HG03342 (cell line): Measurements from ENCODE around the gene PIM2.
"Not testable (repeated sequence)": the region's sequence is repeated elsewhere in the genome, so short reads cannot be mapped to it uniquely, and the experiment has no call there.

Experiments used
- ATAC-seq: cut with Tn5 transposase; IDR thresholded peaks from one replicate; pipeline ENCODE4 v1.9.1; 2021; ENCODE audit warnings: mild to moderate bottlenecking, moderate library complexity; ENCODE audit not compliant: unreplicated experiment

Gene PIM2

GRCh38 chrX:48908600-48908999, 10.2 kb downstream of the PIM2 start:
- ATAC-seq, result no peak

- ATAC-seq, result no peak
Measured at GRCh38 chrX:48905090-48905790, 13.6 kb downstream of the PIM2 start.

GRCh38 chrX:48904626-48905025, 14.2 kb downstream of the PIM2 start:
- ATAC-seq, result no peak

GRCh38 chrX:48904180-48904579, 14.6 kb downstream of the PIM2 start:
- ATAC-seq, result no peak

GRCh38 chrX:48903290-48903689, 15.5 kb downstream of the PIM2 start:
- no peak for ATAC-seq

GRCh38 chrX:48902776-48903175, 16.0 kb downstream of the PIM2 start:
- ATAC-seq, result no peak

DNA sequence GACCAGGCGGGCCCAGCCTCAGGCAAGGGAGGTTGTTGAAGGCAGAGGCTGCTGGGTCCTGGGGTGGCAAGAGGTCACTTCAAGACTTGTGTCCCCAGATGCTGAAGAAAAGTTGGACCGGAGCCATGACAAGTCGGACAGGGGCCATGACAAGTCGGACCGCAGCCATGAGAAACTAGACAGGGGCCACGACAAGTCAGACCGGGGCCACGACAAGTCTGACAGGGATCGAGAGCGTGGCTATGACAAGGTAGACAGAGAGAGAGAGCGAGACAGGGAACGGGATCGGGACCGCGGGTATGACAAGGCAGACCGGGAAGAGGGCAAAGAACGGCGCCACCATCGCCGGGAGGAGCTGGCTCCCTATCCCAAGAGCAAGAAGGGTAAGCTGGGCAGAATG, 16.7 kb downstream of the PIM2 start:
- no peak for ATAC-seq

DNA sequence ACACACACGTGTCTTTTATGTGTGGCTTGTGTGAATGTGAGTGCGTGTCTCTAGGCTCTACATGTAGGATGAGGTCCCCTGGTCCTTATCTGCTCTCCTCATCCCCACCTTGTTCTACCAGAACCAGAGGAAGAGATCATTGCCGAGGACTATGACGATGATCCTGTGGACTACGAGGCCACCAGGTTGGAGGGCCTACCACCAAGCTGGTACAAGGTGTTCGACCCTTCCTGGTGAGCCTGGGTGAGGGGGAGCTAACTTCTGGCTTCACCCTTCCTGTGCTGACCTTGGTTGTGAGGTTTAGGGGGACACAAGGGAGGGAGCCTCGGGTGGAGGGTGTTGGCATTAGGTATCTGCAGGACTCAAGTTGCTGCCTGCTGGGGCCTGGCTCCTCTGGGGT, 17.8 kb downstream of the PIM2 start:
- ATAC-seq, result no peak

DNA sequence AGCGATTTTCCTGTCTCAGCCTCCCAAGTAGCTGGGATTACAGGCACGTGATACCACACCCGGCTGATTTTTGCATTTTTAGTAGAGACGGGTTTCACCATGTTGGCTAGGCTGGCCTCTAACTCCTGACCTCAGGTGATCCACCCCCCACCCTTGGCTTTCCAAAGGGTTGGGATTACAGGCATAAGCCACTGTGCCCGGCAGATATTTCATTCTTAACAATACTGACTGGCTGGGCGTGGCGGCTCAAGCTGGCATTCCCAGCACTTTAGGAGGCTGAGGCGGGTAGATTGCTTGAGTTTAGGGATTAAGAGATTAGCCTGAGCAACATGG, 19.8 kb downstream of the PIM2 start:
- ATAC-seq, result no peak

GRCh38 chrX:48897625-48898306, 21.1 kb downstream of the PIM2 start, which contains the start of the genes PQBP1 and TIMM17B:
TSS of gene PQBP1 (plus strand) at chrX:48897930. CDS start at chrX:48898510, 580 bp downstream.
TSS of gene TIMM17B (minus strand) at chrX:48897768. CDS start at chrX:48897749, 19 bp downstream.
- peak; percentile 83 for ATAC-seq

GRCh38 chrX:48897157-48897624, 21.6 kb downstream of the PIM2 start:
- ATAC-seq, result peak; percentile 5

DNA sequence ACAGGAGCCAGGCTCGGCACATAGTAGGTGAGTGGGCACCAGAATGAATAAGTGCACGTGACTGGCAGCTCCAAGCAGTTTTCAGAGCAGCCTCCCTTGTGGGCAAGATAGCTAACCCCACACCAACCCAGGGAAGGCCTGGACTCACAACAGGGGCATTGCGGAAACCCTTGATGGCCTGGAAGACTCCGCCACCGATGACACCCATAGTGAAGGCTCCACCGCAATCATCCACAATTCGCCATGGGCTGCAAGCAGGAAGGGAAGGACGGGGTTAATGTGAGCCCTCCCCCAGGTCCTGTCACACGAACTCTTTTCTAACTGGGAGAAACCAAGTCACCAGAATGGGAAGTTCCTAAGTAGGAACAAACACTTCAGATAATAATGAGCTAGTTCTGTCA, 22.2 kb downstream of the PIM2 start:
- no peak for ATAC-seq

DNA sequence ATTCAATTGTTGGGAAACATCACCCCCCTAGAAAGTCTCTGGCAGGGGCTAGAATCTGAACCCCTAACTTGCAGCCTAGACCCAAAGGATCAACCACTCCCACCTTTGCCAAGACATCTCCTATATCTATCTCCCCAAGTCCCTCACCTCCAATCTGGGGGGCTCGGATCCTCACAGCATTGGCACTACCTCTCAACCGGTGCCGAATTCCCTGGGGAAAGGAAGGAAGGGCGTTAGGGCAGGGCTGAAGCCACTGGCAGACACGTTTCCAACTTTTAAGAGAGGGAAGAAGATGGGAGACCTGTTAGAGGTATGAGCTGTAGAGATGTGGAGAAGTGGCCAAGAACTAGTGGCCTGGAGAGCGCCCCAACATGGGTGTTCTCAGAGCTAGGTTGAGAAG, 23.9 kb downstream of the PIM2 start:
- no peak for ATAC-seq

DNA sequence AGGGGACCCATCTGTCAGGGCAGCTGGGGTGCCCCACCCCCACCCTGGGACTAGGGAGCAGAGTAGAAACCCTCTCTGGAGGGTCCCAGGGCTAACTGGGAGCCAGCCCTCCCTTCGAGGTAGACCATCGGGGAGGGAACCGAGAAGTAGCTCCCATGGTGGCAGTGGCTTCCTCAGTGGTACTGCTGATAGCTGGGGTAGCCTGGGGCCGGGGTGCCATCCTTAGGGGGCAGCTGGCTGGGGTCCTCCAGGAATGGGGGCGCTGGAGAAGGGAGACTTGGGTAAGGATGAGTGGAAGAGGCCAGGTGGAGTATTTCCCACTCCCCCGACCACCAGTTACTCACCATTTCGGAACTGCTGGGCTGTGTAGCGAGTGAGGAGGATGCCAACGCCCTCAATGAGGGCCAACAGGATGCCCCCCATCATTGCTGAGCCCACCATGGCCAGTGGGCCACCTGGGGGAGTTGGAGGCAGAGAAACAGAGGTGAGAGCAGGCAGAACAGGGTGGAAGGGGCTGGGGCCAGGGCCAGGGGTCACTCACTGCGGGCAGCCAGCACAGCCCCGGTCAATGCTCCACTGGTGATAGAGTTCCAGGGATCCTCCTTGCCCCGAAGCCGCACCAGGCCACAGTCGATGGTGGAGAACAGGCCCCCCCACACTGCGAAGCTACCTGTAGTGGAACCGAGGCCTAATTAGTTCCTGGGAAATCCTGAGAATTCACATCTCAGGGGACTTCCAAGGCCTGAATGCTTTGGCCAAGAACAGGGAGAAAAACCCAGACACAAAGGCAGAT, 25.1 kb downstream of the PIM2 start:
- no peak for ATAC-seq

DNA sequence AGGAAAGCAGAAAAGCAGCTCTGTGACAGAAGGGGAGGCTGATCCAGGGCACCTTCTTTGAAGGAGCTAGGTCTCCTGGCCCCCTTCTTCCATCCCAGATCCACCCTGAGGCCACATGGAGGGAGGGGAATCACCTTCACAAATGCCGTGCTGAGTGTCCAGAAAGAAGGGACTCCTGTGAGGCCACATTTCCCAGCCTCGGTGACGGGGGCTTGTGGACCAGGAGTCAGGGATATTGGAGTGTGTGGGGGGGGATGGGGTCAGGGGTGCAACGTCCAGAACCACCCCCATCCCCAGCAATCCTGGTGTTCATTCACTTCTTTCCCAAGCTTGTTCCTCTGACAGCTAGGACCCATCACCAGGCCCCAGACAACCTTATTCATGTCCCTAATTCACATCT, 25.9 kb downstream of the PIM2 start:
- no peak for ATAC-seq

- ATAC-seq, result peak; percentile 81
Measured at GRCh38 chrX:48891402-48892288, 27.2 kb downstream of the PIM2 start.

DNA sequence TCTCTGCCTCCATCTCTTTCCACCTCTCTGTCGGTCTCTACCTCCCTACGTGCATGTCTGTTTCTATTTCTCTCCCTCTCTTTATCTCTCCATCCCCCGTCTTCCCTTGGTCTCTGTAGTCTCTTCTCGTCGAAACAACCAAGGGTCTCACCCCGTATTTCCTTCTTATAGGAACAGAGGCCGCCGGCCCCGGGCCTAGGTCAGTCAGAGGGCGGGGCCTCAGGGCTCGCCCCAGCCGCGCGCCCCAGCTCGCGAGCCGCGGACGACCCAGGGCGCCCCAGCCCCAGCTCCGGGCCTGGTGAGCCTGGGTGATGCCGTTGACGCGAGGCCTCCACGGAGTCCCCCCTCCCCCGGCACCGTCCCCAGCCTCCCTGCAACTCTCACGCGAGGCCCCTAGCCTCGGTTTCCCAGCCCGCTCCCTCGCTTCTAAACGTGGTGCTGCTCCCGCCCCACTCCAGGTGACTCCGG, 27.9 kb downstream of the PIM2 start:
- ATAC-seq, result peak; percentile 39

DNA sequence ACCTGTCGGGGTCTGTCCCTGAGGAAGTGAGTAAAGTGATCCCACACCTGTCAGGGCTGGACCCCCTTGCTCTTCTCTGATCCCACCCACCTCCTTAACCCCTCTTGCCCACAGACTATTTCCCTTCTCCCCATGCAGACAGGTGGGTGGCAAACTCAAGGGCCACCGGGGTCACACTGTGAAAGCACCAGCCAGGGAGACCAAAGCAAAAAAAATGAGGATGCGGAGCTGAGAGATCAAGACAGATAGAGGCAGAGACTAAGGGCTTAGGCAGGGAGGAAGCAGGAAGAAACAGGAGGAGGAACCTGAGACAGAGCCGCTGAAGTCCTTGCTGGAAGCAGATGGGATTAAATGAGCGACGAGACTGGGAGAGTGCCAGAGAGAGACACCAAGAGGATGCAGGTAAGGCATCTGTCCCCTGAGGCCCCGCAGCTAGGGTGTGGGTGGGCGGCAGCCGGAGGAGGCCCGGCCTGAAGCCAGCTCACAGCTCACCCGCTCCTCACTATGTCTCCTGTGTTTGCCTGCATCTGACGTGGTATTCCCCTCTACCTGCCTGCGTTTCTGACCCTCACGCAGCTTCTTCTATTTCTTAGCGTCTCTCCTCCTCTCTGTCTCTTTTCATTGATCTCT, 28.4 kb downstream of the PIM2 start:
- no peak for ATAC-seq

- not testable (repeated sequence) for ATAC-seq
Measured at GRCh38 chrX:48886586-48886985, 32.2 kb downstream of the PIM2 start.

GRCh38 chrX:48883729-48884128, 35.1 kb downstream of the PIM2 start:
- ATAC-seq, result no peak
